Activated T-cell treated with anti-CD3 and anti-CD28 coated beads for 1 hour (primary cell): ENCODE results near the gene PGAM2.

Experiments
- DNase-seq: peaks from one replicate; pipeline ENCODE4 v3.0.0-alpha.2; 2020; ENCODE audit warnings: low read depth

The PGAM2 gene

GRCh38 chr7:44064791-44065430, 456 bp downstream of the PGAM2 start:
- DNase-seq, result no peak

- DNase-seq, result no peak
Measured at GRCh38 chr7:44063894-44064651, 1.3 kb downstream of the PGAM2 start.

- DNase-seq, result no peak
Measured at GRCh38 chr7:44063547-44063893, 1.8 kb downstream of the PGAM2 start.

GRCh38 chr7:44062903-44063295, 2.5 kb downstream of the PGAM2 start:
- no peak for DNase-seq

GRCh38 chr7:44062180-44062902, 3.0 kb downstream of the PGAM2 start:
- no peak for DNase-seq

- DNase-seq, result no peak
Measured at GRCh38 chr7:44061645-44062179, 3.7 kb downstream of the PGAM2 start.

- no peak for DNase-seq
Measured at GRCh38 chr7:44060948-44061644, 4.3 kb downstream of the PGAM2 start.

GRCh38 chr7:44060091-44060947, 5.0 kb downstream of the PGAM2 start:
- DNase-seq, result no peak

- DNase-seq, result no peak
Measured at GRCh38 chr7:44059219-44060090, 5.9 kb downstream of the PGAM2 start.

GRCh38 chr7:44058759-44059218, 6.6 kb downstream of the PGAM2 start:
- DNase-seq, result no peak

GRCh38 chr7:44057849-44058758, 7.3 kb downstream of the PGAM2 start:
- DNase-seq, result no peak

- no peak for DNase-seq
Measured at GRCh38 chr7:44057181-44057848, 8.1 kb downstream of the PGAM2 start.

GRCh38 chr7:44056681-44057080, 8.7 kb downstream of the PGAM2 start:
- DNase-seq, result no peak

- DNase-seq, result no peak
Measured at GRCh38 chr7:44052771-44053365, 12.5 kb downstream of the PGAM2 start.

- DNase-seq, result no peak
Measured at GRCh38 chr7:44051611-44052220, 13.7 kb downstream of the PGAM2 start.

- DNase-seq, result no peak
Measured at GRCh38 chr7:44050915-44051560, 14.3 kb downstream of the PGAM2 start.
